Endothelial cell (in vitro differentiated cells): ENCODE measurements around the gene RAPGEF5. TPM values are rescaled to one million over a fixed set of nuclear protein-coding genes. Genes with fewer than 3 reads are reported as not detected.

Experiments
- DNase-seq: peaks from one replicate; pipeline ENCODE4 v3.0.0; 2021; ENCODE audit warnings: low spot score
- H3K27ac Mint-ChIP-seq: one replicate; pipeline ENCODE4 v1.8.0; 2021; ENCODE audit warnings: mixed read lengths, inconsistent platforms; ENCODE audit not compliant: unreplicated experiment
- H3K27me3 Mint-ChIP-seq: one replicate; pipeline ENCODE4 v1.8.0; 2021; ENCODE audit warnings: mild to moderate bottlenecking, moderate library complexity, mixed read lengths, inconsistent platforms; ENCODE audit not compliant: unreplicated experiment
- H3K36me3 Mint-ChIP-seq: one replicate; pipeline ENCODE4 v1.8.0; 2021; ENCODE audit warnings: mild to moderate bottlenecking, low read depth, mixed read lengths, inconsistent platforms; ENCODE audit not compliant: unreplicated experiment
- H3K4me1 Mint-ChIP-seq: one replicate; pipeline ENCODE4 v1.8.0; 2021; ENCODE audit warnings: mild to moderate bottlenecking, mixed read lengths, inconsistent platforms; ENCODE audit not compliant: unreplicated experiment
- H3K4me3 Mint-ChIP-seq: one replicate; pipeline ENCODE4 v1.8.0; 2021; ENCODE audit warnings: mild to moderate bottlenecking, mixed read lengths, inconsistent platforms; ENCODE audit not compliant: unreplicated experiment
- H3K9me3 Mint-ChIP-seq: one replicate; pipeline ENCODE4 v1.8.0; 2021; ENCODE audit warnings: mixed read lengths, inconsistent platforms; ENCODE audit not compliant: unreplicated experiment
- CTCF ChIP-seq: fragments of 200-600 bp; sonication (generic); IDR thresholded peaks from one replicate; pipeline ENCODE4 v1.5.0; 2021; ENCODE audit warnings: antibody characterized with exemption; ENCODE audit not compliant: unreplicated experiment
- total RNA-seq: library from RNA; stranded (reverse); fragmentation: NEBNext Ultra II Directional; extraction: Animal tissue kit (Norgen Biotek cat#: 25700); gene quantifications from one replicate; pipeline ENCODE4 v1.2.1, GENCODE V29; 2021; ENCODE audit not compliant: unreplicated experiment

Gene RAPGEF5
- total RNA-seq, 1 donor from 2014 or later = 135 TPM

- H3K27ac Mint-ChIP-seq = no peak overlapping the region
Observed at GRCh38 chr7:22267930-22268615, 88.9 kb downstream of the RAPGEF5 start.

GRCh38 chr7:22262538-22262937 lies 94.4 kb downstream of the RAPGEF5 start:
- no peak for TF ChIP-seq CTCF
- H3K4me3 Mint-ChIP-seq = no peak overlapping the region
- no peaks in the 10 kb centered on the region for H3K9me3 Mint-ChIP-seq
- peaks cover 5% of the 10 kb centered on the region for H3K36me3 Mint-ChIP-seq
- no peak for DNase-seq
- H3K27ac Mint-ChIP-seq = no peak overlapping the region
- no peaks in the 10 kb centered on the region for H3K27me3 Mint-ChIP-seq
- peaks cover 2% of the 10 kb centered on the region for H3K4me1 Mint-ChIP-seq

More at GRCh38 chr7:22267930-22268615, 88.9 kb downstream of the RAPGEF5 start:
- Mint-ChIP-seq H3K4me3 (no peak overlapping the region), H3K36me3 (peaks cover 6% of the 10 kb centered on the region), H3K4me1 (peaks cover 7% of the 10 kb centered on the region), H3K27me3 (no peaks in the 10 kb centered on the region), H3K9me3 (no peaks in the 10 kb centered on the region)
- no peak for DNase-seq
- TF ChIP-seq CTCF = no peak

- no peaks in the 10 kb centered on the region for H3K9me3 Mint-ChIP-seq
- peaks cover 14% of the 10 kb centered on the region for H3K4me1 Mint-ChIP-seq
- no peak for TF ChIP-seq CTCF
- H3K36me3 Mint-ChIP-seq = peaks cover 5% of the 10 kb centered on the region
- H3K4me3 Mint-ChIP-seq = no peak overlapping the region
- DNase-seq = no peak
- no peaks in the 10 kb centered on the region for H3K27me3 Mint-ChIP-seq
- H3K27ac Mint-ChIP-seq = no peak overlapping the region
Observed at GRCh38 chr7:22256541-22257096, 100.3 kb downstream of the RAPGEF5 start.

- Mint-ChIP-seq H3K27ac (no peak overlapping the region), H3K27me3 (no peaks in the 10 kb centered on the region), H3K4me1 (peaks cover 14% of the 10 kb centered on the region), H3K9me3 (no peaks in the 10 kb centered on the region), H3K4me3 (no peak overlapping the region), H3K36me3 (peaks cover 5% of the 10 kb centered on the region)
- TF ChIP-seq CTCF = no peak
- DNase-seq = no peak
Observed at GRCh38 chr7:22255834-22256233, 101.1 kb downstream of the RAPGEF5 start.

DNA sequence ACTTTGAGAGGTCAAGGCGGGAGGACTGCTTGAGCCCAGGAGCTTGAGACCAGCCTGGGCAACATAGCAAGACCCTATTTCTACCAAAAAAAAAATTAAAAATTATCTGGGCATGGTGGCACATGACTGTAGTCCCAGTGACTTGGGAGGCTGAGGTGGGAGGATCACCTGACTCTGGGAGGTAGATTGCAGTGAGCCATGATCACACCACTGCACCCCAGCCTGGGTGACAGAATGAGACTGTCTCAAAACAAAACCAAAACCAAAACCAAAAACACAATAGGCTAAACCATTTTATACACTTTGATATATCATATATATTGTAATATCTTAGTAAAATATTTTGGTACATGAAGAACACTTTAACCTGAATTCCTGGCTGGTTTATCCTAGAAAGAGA lies 101.6 kb downstream of the RAPGEF5 start:
- no peaks in the 10 kb centered on the region for H3K9me3 Mint-ChIP-seq
- no peak for DNase-seq
- H3K4me3 Mint-ChIP-seq = no peak overlapping the region
- H3K4me1 Mint-ChIP-seq = peaks cover 14% of the 10 kb centered on the region
- H3K36me3 Mint-ChIP-seq = peaks cover 5% of the 10 kb centered on the region
- H3K27ac Mint-ChIP-seq = no peak overlapping the region
- no peaks in the 10 kb centered on the region for H3K27me3 Mint-ChIP-seq
- TF ChIP-seq CTCF = no peak
